HepG2 (cell line): Measurements from ENCODE around the gene PGA5. TPM values are rescaled to one million over a fixed set of nuclear protein-coding genes. Genes with fewer than 3 reads are reported as not detected.

Experiments used
- ARID5B ChIP-seq: IDR thresholded peaks from 2 replicates; pipeline ENCODE4 v1.4.0; 2020; ENCODE audit warnings: mild to moderate bottlenecking, missing genetic modification reagents
- BORCS8-MEF2B ChIP-seq: sonication (generic); formaldehyde crosslinking; IDR thresholded peaks from 2 replicates; pipeline ENCODE4 v1.8.0; 2022; ENCODE audit warnings: mild to moderate bottlenecking, missing genetic modification reagents
- CHD2 ChIP-seq: IDR thresholded peaks from 2 replicates; pipeline ENCODE4 v1.6.1; 2011; ENCODE audit warnings: low read depth, low read length, improper control_type of control experiment
- E2F1 ChIP-seq: sonication (generic); formaldehyde crosslinking; IDR thresholded peaks from 2 replicates; pipeline ENCODE4 v1.5.0; 2020; ENCODE audit warnings: missing genetic modification reagents
- LCORL ChIP-seq, 2 experiments: fragments of 450-650 bp in 1 of 2; sonication (generic) in 1 of 2; formaldehyde crosslinking in 1 of 2; IDR thresholded peaks; 2 replicates each; pipeline versions ENCODE4 v1.5.0 to v1.6.1; 2017 to 2020; ENCODE audit warnings: antibody characterized with exemption in 1 of 2, missing genetic modification reagents in 1 of 2
- WIZ ChIP-seq: sonication (generic); formaldehyde crosslinking; IDR thresholded peaks from 2 replicates; pipeline ENCODE4 v1.5.1; 2020; ENCODE audit warnings: mild to moderate bottlenecking, missing genetic modification reagents
- YEATS4 ChIP-seq: sonication (generic); formaldehyde crosslinking; IDR thresholded peaks from 2 replicates; pipeline ENCODE4 v1.4.0; 2020; ENCODE audit warnings: missing genetic modification reagents, borderline replicate concordance
- ZBTB40 ChIP-seq, 2 experiments: fragments of 450-650 bp in 1 of 2; sonication (generic) in 1 of 2; formaldehyde crosslinking in 1 of 2; IDR thresholded peaks; 2 replicates each; pipeline versions ENCODE4 v1.6.1 to v1.8.0; 2016 to 2022; ENCODE audit warnings: antibody characterized with exemption in 1 of 2, mild to moderate bottlenecking in 1 of 2, missing genetic modification reagents in 1 of 2
- ZMYM3 ChIP-seq: sonication (generic); formaldehyde crosslinking; IDR thresholded peaks from 2 replicates; pipeline ENCODE4 v1.5.1; 2020; ENCODE audit warnings: mild to moderate bottlenecking, missing genetic modification reagents
- ZMYM4 ChIP-seq: sonication (generic); formaldehyde crosslinking; IDR thresholded peaks from 2 replicates; pipeline ENCODE4 v1.8.1; 2023; ENCODE audit warnings: mild to moderate bottlenecking, missing genetic modification reagents
- ZNF230 ChIP-seq: sonication (generic); formaldehyde crosslinking; IDR thresholded peaks from 2 replicates; pipeline ENCODE4 v1.4.0; 2020; ENCODE audit warnings: mild to moderate bottlenecking, missing genetic modification reagents
- ZNF7 ChIP-seq: IDR thresholded peaks from 2 replicates; pipeline ENCODE4 v1.6.1; 2016; ENCODE audit warnings: missing biosample characterization, missing genetic modification reagents
- ZSCAN9 ChIP-seq: IDR thresholded peaks from 2 replicates; pipeline ENCODE4 v1.6.1; 2016; ENCODE audit warnings: borderline replicate concordance
- polyA plus RNA-seq, 8 experiments: library from polyadenylated mRNA; depleted of rRNA in 3 of 8; stranded (reverse) in 7 of 8; unstranded in 1 of 8; fragments of >200 nt; fragmentation: Illumina TruSeq in 4 of 8; extraction: Trizol in 4 of 8; gene quantifications; 2 replicates each; pipeline versions ENCODE4 v1.2.1 to v1.2.3, GENCODE V29; 2011 to 2016; ENCODE audit warnings: low read depth in 4 of 8, missing spikeins in 1 of 8, mixed read lengths in 1 of 8; ENCODE audit not compliant: insufficient read depth in 1 of 8
- total RNA-seq, 5 experiments: library from RNA; depleted of rRNA; stranded (reverse); fragments of >200 nt; fragmentation: Illumina TruSeq; extraction: Trizol; gene quantifications; 2 replicates each; pipeline ENCODE4 v1.2.3, GENCODE V29; 2016; ENCODE audit warnings: low read depth in 1 of 5

PGA5 gene
- total and polyA plus RNA-seq, 2 of the 13 experiments (the other 11 are each of a cell fraction or from before 2014, with no cell fraction given) = not detected

GRCh38 chr11:61267437-61267841 lies 26.5 kb downstream of the PGA5 start (continued):
- TF ChIP-seq ARID5B (CRISPR knock-in tag) (peak; percentile 68; the same call in 1 of the 2 replicates), LCORL (IDR thresholded peaks at IDR 0.05) (no peak), LCORL (CRISPR knock-in tag; IDR thresholded peaks at IDR 0.05) (peak; percentile 63; the same call in 1 of the 2 replicates), ZNF7 (CRISPR knock-in tag) (no peak), ZMYM3 (CRISPR knock-in tag) (peak; percentile 38; the same call in 1 of the 2 replicates), WIZ (CRISPR knock-in tag) (peak; percentile 63; the same call in 1 of the 2 replicates), BORCS8-MEF2B (0 out of 2 replicates have a peak, but pooled peaks have one; percentile 33), CHD2 (no peak), YEATS4 (peak; percentile 74; the same call in 1 of the 2 replicates), E2F1 (CRISPR knock-in tag) (peak; percentile 93), ZNF230 (no peak), ZBTB40 (IDR thresholded peaks at IDR 0.05) (no peak), ZBTB40 (CRISPR knock-in tag; IDR thresholded peaks at IDR 0.05) (peak; percentile 21; the same call in 1 of the 2 replicates), ZSCAN9 (CRISPR knock-in tag) (peak; percentile 35; the same call in 1 of the 2 replicates), ZMYM4 (CRISPR knock-in tag) (0 out of 2 replicates have a peak, but pooled peaks have one; percentile 31)
